ENCODE measurements around the gene GLDC. TPM values are rescaled to one million over a fixed set of nuclear protein-coding genes. Genes with fewer than 3 reads are reported as not detected.

Gene GLDC
- total RNA-seq, 2 experiments from 2014 or later = 0.64 to 0.68 TPM

GRCh38 chr9:6579613-6580012 lies 65.9 kb downstream of the GLDC start:
- no peaks in the 10 kb centered on the region for H3K36me3 Mint-ChIP-seq
- no peak for DNase-seq
- peaks cover 4% of the 10 kb centered on the region for H3K27me3 Mint-ChIP-seq
- H3K4me1 Mint-ChIP-seq = no peaks in the 10 kb centered on the region
- no peak overlapping the region for H3K4me3 Mint-ChIP-seq
- no peak overlapping the region for H3K27ac Mint-ChIP-seq
- H3K9me3 Mint-ChIP-seq = no peaks in the 10 kb centered on the region

- H3K4me3 Mint-ChIP-seq = no peak overlapping the region
- H3K9me3 Mint-ChIP-seq = no peaks in the 10 kb centered on the region
- H3K27ac Mint-ChIP-seq = no peak overlapping the region
- H3K4me1 Mint-ChIP-seq = no peaks in the 10 kb centered on the region
- no peak for DNase-seq
- peaks cover 4% of the 10 kb centered on the region for H3K27me3 Mint-ChIP-seq
- H3K36me3 Mint-ChIP-seq = no peaks in the 10 kb centered on the region
Observed at GRCh38 chr9:6576987-6577386, 68.5 kb downstream of the GLDC start.

- Mint-ChIP-seq H3K9me3 (no peaks in the 10 kb centered on the region), H3K27ac (no peak overlapping the region), H3K36me3 (no peaks in the 10 kb centered on the region), H3K27me3 (peaks cover 4% of the 10 kb centered on the region), H3K4me3 (no peak overlapping the region), H3K4me1 (no peaks in the 10 kb centered on the region)
- DNase-seq = no peak
Observed at GRCh38 chr9:6575324-6576034, 70.0 kb downstream of the GLDC start.

- no peaks in the 10 kb centered on the region for H3K27me3 Mint-ChIP-seq
- H3K9me3 Mint-ChIP-seq = no peaks in the 10 kb centered on the region
- no peak overlapping the region for H3K4me3 Mint-ChIP-seq
- no peak for DNase-seq
- H3K27ac Mint-ChIP-seq = no peak overlapping the region
- H3K36me3 Mint-ChIP-seq = no peaks in the 10 kb centered on the region
- no peaks in the 10 kb centered on the region for H3K4me1 Mint-ChIP-seq
Observed at GRCh38 chr9:6567140-6567591, 78.4 kb downstream of the GLDC start.

GRCh38 chr9:6566409-6567139 lies 79.0 kb downstream of the GLDC start:
- no peak for DNase-seq

GRCh38 chr9:6565312-6565711 lies 80.2 kb downstream of the GLDC start:
- Mint-ChIP-seq H3K4me3 (no peak overlapping the region), H3K27ac (no peak overlapping the region), H3K9me3 (no peaks in the 10 kb centered on the region)

More at GRCh38 chr9:6566409-6567139, 79.0 kb downstream of the GLDC start:
- Mint-ChIP-seq H3K27ac (no peak overlapping the region), H3K9me3 (no peaks in the 10 kb centered on the region), H3K36me3 (no peaks in the 10 kb centered on the region), H3K4me3 (no peak overlapping the region), H3K27me3 (no peaks in the 10 kb centered on the region), H3K4me1 (no peaks in the 10 kb centered on the region)

GRCh38 chr9:6564868-6565267 lies 80.7 kb downstream of the GLDC start:
- no peak overlapping the region for H3K4me3 Mint-ChIP-seq
- H3K27me3 Mint-ChIP-seq = no peaks in the 10 kb centered on the region
- no peaks in the 10 kb centered on the region for H3K4me1 Mint-ChIP-seq
- no peak overlapping the region for H3K27ac Mint-ChIP-seq
- H3K9me3 Mint-ChIP-seq = no peaks in the 10 kb centered on the region
- no peak for DNase-seq
- no peaks in the 10 kb centered on the region for H3K36me3 Mint-ChIP-seq

More at GRCh38 chr9:6565312-6565711, 80.2 kb downstream of the GLDC start:
- no peaks in the 10 kb centered on the region for H3K4me1 Mint-ChIP-seq
- H3K27me3 Mint-ChIP-seq = no peaks in the 10 kb centered on the region
- H3K36me3 Mint-ChIP-seq = no peaks in the 10 kb centered on the region
- no peak for DNase-seq

GRCh38 chr9:6564360-6564759 lies 81.2 kb downstream of the GLDC start:
- H3K36me3 Mint-ChIP-seq = no peaks in the 10 kb centered on the region
- no peak overlapping the region for H3K4me3 Mint-ChIP-seq
- H3K4me1 Mint-ChIP-seq = no peaks in the 10 kb centered on the region
- no peaks in the 10 kb centered on the region for H3K27me3 Mint-ChIP-seq
- DNase-seq = no peak
- no peak overlapping the region for H3K27ac Mint-ChIP-seq
- H3K9me3 Mint-ChIP-seq = no peaks in the 10 kb centered on the region

GRCh38 chr9:6562871-6563430 lies 82.6 kb downstream of the GLDC start:
- no peaks in the 10 kb centered on the region for H3K4me1 Mint-ChIP-seq
- H3K9me3 Mint-ChIP-seq = no peaks in the 10 kb centered on the region
- no peak overlapping the region for H3K4me3 Mint-ChIP-seq
- H3K36me3 Mint-ChIP-seq = no peaks in the 10 kb centered on the region
- no peaks in the 10 kb centered on the region for H3K27me3 Mint-ChIP-seq
- DNase-seq = no peak
- H3K27ac Mint-ChIP-seq = no peak overlapping the region

- no peak for DNase-seq
- no peaks in the 10 kb centered on the region for H3K9me3 Mint-ChIP-seq
- H3K4me1 Mint-ChIP-seq = no peaks in the 10 kb centered on the region
- no peak overlapping the region for H3K27ac Mint-ChIP-seq
- no peaks in the 10 kb centered on the region for H3K36me3 Mint-ChIP-seq
- H3K27me3 Mint-ChIP-seq = no peaks in the 10 kb centered on the region
- H3K4me3 Mint-ChIP-seq = no peak overlapping the region
Observed at GRCh38 chr9:6562201-6562600, 83.3 kb downstream of the GLDC start.

GRCh38 chr9:6557883-6558616 lies 87.5 kb downstream of the GLDC start:
- peaks cover 3% of the 10 kb centered on the region for H3K27me3 Mint-ChIP-seq

GRCh38 chr9:6553866-6554265 lies 91.7 kb downstream of the GLDC start:
- peaks cover 3% of the 10 kb centered on the region for H3K27me3 Mint-ChIP-seq
- no peak overlapping the region for H3K4me3 Mint-ChIP-seq
- H3K36me3 Mint-ChIP-seq = no peaks in the 10 kb centered on the region
- H3K9me3 Mint-ChIP-seq = no peaks in the 10 kb centered on the region
- peaks cover 2% of the 10 kb centered on the region for H3K4me1 Mint-ChIP-seq
- no peak for DNase-seq
- H3K27ac Mint-ChIP-seq = no peak overlapping the region

More at GRCh38 chr9:6557883-6558616, 87.5 kb downstream of the GLDC start:
- no peaks in the 10 kb centered on the region for H3K9me3 Mint-ChIP-seq
- H3K27ac Mint-ChIP-seq = no peak overlapping the region
- H3K4me1 Mint-ChIP-seq = peaks cover 1% of the 10 kb centered on the region
- H3K4me3 Mint-ChIP-seq = no peak overlapping the region
- H3K36me3 Mint-ChIP-seq = no peaks in the 10 kb centered on the region
- no peak for DNase-seq

- DNase-seq = no peak
- no peaks in the 10 kb centered on the region for H3K36me3 Mint-ChIP-seq
- H3K4me3 Mint-ChIP-seq = no peak overlapping the region
- H3K4me1 Mint-ChIP-seq = peaks cover 2% of the 10 kb centered on the region
- peaks cover 3% of the 10 kb centered on the region for H3K27me3 Mint-ChIP-seq
- H3K27ac Mint-ChIP-seq = no peak overlapping the region
- H3K9me3 Mint-ChIP-seq = no peaks in the 10 kb centered on the region
Observed at GRCh38 chr9:6552498-6553121, 92.9 kb downstream of the GLDC start.

- peaks cover 3% of the 10 kb centered on the region for H3K27me3 Mint-ChIP-seq
- H3K4me3 Mint-ChIP-seq = no peak overlapping the region
- no peaks in the 10 kb centered on the region for H3K36me3 Mint-ChIP-seq
- H3K4me1 Mint-ChIP-seq = peaks cover 2% of the 10 kb centered on the region
- no peak for DNase-seq
- no peak overlapping the region for H3K27ac Mint-ChIP-seq
- H3K9me3 Mint-ChIP-seq = no peaks in the 10 kb centered on the region
Observed at GRCh38 chr9:6552033-6552432, 93.5 kb downstream of the GLDC start.

GRCh38 chr9:6551136-6551535 lies 94.4 kb downstream of the GLDC start:
- H3K9me3 Mint-ChIP-seq = no peaks in the 10 kb centered on the region
- no peak for DNase-seq
- H3K4me3 Mint-ChIP-seq = no peak overlapping the region
- H3K27me3 Mint-ChIP-seq = peaks cover 3% of the 10 kb centered on the region
- H3K4me1 Mint-ChIP-seq = peaks cover 2% of the 10 kb centered on the region
- no peaks in the 10 kb centered on the region for H3K36me3 Mint-ChIP-seq
- no peak overlapping the region for H3K27ac Mint-ChIP-seq

Measured in activated naive CD8-positive, alpha-beta T cell treated with anti-CD3 and anti-CD28 coated beads for 36 hours (primary cell).